HG03342 (cell line): ENCODE measurements around the gene AP3M1.

Experiments used
- ATAC-seq: cut with Tn5 transposase; IDR thresholded peaks from one replicate; pipeline ENCODE4 v1.9.1; 2021; ENCODE audit warnings: mild to moderate bottlenecking, moderate library complexity; ENCODE audit not compliant: unreplicated experiment

Gene AP3M1

DNA sequence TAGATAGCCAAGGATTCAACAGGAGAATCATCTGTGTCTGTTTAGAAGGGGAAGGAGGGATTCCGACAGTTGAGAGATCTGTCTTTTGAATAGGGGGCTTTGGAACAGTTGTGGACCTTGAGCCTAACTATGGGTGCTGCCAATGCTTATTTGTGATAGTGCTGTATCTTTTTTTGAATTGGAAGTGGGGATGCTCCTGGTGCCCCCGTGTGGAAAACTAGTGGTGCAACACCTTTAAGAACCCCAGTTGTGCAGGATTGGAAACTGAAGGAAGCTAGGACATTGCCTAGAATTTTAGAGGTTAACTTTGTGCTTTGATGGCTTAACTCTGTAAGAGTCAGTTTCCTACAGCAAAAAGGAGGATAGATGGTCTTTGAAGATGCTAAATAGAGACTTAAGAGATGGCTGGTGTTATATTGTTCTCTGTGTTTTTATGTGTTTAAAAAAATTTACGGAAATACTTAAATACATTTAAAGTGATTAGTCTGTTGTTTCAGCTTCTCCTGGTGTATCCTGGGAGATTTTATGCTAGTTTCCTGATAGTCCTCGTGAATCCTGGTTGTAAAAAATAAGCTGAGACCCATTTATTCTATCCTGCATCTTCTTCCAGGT is 69.3 kb downstream of the AP3M1 start:
- no peak for ATAC-seq

DNA sequence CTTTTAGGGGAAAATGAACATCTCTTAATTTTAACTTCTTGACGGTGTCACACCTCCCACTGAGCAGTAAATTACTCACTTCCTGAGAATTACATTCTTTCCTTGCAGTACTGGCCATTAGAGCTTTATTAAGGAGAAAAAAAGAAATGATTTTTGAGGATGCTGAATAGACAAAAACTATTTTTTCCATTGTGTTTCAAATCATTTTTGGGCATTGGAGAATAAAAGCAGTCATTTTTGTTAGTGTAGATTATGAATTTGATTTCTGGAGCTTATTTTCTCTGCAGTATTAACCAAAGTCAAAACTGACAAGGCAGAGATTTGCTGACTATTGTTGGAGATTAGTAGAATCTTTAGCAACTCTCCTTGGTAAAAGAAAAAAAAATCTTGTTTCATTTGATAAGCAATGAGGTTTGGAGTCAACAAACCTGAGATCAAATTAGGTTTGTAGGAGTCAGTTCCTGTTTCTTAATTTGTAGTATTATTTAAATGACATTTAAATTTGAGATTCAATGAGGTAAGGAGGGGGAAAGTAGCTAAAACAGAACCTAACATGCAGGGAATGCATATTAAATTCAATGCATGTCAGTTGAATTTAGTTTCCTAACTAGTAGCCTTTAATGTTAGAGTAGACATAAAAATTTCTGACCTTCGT is 70.6 kb downstream of the AP3M1 start:
- no peak for ATAC-seq

DNA sequence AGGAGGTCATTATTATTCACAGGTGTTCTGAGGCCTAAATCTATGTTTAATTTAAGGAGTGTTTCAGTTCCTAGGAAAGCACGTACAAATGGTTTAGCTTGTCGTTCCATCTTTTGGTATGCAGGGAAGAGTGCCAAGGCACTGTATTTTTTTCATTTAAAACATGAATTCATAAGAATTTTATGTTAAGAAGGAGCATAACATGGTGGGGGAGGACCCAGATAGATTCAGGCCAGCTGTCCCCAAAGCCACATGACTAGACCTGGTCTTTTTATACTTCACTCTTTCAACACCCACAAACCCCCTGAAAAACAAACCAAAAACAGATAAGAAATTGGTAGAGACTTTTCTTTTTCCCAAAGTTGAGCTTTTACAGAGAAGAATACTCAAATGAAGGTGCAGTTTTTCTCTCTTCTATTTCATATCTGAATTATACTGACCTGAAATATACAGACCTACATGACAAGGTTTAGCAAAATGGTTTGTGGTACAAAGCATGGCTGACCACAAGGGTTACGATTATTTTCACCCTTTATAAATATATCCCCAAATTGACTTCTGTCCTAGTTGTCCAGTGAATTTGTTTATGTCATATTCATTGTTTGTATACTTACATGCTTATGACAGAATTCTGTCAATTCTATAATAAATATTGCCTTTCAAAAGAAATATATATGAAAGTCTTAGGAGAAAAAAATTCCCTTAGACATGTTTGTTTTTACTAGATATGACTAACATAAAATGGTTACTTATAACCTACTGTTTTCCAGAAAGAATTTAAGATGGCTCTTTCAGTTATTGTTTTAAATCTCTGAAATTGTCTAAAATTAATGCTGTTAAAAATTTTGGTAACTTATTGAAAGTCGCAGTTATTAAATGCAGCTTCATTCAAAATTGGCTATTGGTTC is 71.3 kb downstream of the AP3M1 start:
- no peak for ATAC-seq

DNA sequence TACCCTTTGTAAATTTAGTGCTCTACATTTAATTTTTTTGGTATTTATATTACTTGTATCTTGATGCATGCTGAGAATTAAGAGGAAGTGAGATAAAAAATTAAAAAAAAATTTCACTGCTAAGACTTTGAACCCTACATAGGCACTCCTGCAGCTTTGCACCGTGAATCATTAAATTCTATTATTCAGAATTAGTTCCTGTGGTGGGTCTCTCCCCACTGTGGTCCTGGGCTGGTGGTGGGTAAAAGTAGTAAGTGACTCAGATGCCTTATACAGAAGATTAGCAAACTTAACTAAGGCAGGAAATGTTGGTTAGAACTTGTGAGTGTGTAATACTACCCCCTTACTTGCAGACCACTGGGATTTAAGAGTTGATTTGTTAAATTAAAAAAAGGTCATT is 72.6 kb downstream of the AP3M1 start:
- ATAC-seq = peak; percentile 69

GRCh38 chr10:74077416-74077815 is 73.2 kb downstream of the AP3M1 start:
- no peak for ATAC-seq

GRCh38 chr10:74076961-74077360 is 73.7 kb downstream of the AP3M1 start:
- no peak for ATAC-seq

DNA sequence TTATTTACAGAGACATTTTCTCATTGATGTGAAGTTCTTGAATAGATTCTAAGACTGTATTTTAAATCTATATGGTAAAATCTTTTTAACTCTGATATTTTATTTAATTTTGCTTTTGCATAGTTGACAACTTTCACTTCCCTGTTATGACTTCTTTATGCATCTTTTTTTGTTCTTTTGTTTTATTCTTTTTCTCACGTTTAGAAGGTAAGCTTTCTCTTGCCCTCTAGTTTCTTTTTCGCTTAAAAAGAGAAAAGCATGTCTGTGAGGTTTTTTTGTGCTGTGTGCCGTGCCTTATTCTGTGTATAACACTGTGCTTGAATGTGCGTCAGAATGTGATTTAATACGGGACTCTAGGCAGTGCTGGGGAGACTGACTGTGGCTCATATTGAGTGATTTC is 74.7 kb downstream of the AP3M1 start:
- no peak for ATAC-seq

- ATAC-seq = no peak
These were observed 78.1 kb downstream of the AP3M1 start for GRCh38 chr10:74072503-74072902.

DNA sequence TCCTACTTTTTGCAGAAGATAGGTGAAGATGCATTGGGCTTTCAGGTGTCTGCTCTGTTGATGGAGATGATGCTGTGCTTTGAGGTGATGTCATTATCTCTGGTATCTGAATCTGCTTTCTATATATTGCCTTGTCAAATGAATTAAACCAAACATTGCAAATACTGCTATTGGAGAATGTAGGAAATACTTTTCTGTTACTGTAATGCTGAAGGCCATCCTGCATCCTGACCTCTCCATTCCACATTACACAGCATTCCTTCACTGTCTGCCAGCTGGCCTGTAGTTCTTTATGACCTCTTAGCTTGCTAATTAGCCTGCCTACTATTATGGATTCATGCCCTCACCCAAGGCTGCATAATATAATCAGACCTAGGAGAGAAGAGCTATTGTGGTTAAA is 79.5 kb downstream of the AP3M1 start:
- no peak for ATAC-seq
